PC-9 (cell line): Measurements from ENCODE around the gene MRPL27. TPM values are rescaled to one million over a fixed set of nuclear protein-coding genes. Genes with fewer than 3 reads are reported as not detected.

Experiments
- BruUV-seq: library from RNA; stranded (reverse); fragments of 400-500 nt; replicated peaks from 2 replicates; lab custom pipeline; 2021; lab: Mats Ljungman, UMichigan
- CTCF ChIA-PET: fragments of 300-600 bp; sonication (Branson Sonifier 250); formaldehyde crosslinking; loops from one replicate; lab custom pipeline; 2022; ENCODE audit warnings: antibody characterized with exemption; lab: Charles Lee
- POLR2A ChIA-PET: fragments of 300-600 bp; sonication (Branson Sonifier 250); formaldehyde crosslinking; loops from one replicate; lab custom pipeline; 2022; ENCODE audit warnings: antibody characterized with exemption; ENCODE audit not compliant: unreplicated experiment; lab: Charles Lee
- DNase-seq, 2 experiments: peaks; one replicate each; pipeline versions ENCODE4 v3.0.0 to v3.0.0-alpha.2; 2015 to 2022; ENCODE audit warnings: mixed read lengths in 1 of 2
- H2AFZ ChIP-seq: fragments of 200-600 bp; sonication (generic); 2 replicates; pipeline ENCODE4 v1.8.1; 2017; ENCODE audit warnings: antibody characterized with exemption
- H3F3A ChIP-seq: fragments of 200-600 bp; sonication (generic); 2 replicates; pipeline ENCODE4 v1.8.1; 2017; ENCODE audit warnings: antibody characterized with exemption, mild to moderate bottlenecking, low read depth; ENCODE audit not compliant: insufficient read depth
- H3K27ac ChIP-seq: fragments of 200-600 bp; sonication (generic); 2 replicates; pipeline ENCODE4 v1.6.1; 2016; ENCODE audit warnings: mixed run types
- H3K27me3 ChIP-seq: fragments of 200-600 bp; sonication (generic); 2 replicates; pipeline ENCODE4 v1.6.1; 2016; ENCODE audit warnings: low read depth, mixed run types; ENCODE audit not compliant: insufficient read depth
- H3K36me3 ChIP-seq: fragments of 200-600 bp; sonication (generic); 2 replicates; pipeline ENCODE4 v1.6.1; 2016; ENCODE audit warnings: low read depth, mixed run types
- H3K4me1 ChIP-seq: fragments of 200-600 bp; sonication (generic); replicated peaks from 2 replicates; pipeline ENCODE4 v1.6.1; 2016; ENCODE audit warnings: mixed run types; ENCODE audit not compliant: insufficient read depth
- H3K4me2 ChIP-seq: fragments of 200-600 bp; sonication (generic); 2 replicates; pipeline ENCODE4 v1.6.1; 2017; ENCODE audit warnings: mixed run types
- H3K4me3 ChIP-seq: fragments of 200-600 bp; sonication (generic); 2 replicates; pipeline ENCODE4 v1.6.1; 2016; ENCODE audit warnings: mixed run types
- H3K79me2 ChIP-seq: fragments of 200-600 bp; sonication (generic); 2 replicates; pipeline ENCODE4 v1.6.1; 2017; ENCODE audit warnings: low read depth, mixed run types
- H3K9me2 ChIP-seq: fragments of 200-600 bp; sonication (generic); 2 replicates; pipeline ENCODE4 v1.8.1; 2017; ENCODE audit warnings: mild to moderate bottlenecking; ENCODE audit not compliant: insufficient read depth
- H3K9me3 ChIP-seq: fragments of 200-600 bp; sonication (generic); 2 replicates; pipeline ENCODE4 v1.8.1; 2016; ENCODE audit warnings: low read depth; ENCODE audit not compliant: insufficient read depth
- H4K20me1 ChIP-seq: fragments of 200-600 bp; sonication (generic); 2 replicates; pipeline ENCODE4 v1.8.1; 2017; ENCODE audit not compliant: insufficient read depth
- CTCF ChIP-seq: fragments of 200-600 bp; sonication (generic); conservative IDR thresholded peaks from 2 replicates; pipeline ENCODE4 v1.6.1; 2017; ENCODE audit warnings: mixed run types, antibody characterized with exemption, mild to moderate bottlenecking, moderate library complexity
- EZH2 ChIP-seq: fragments of 200-600 bp; sonication (generic); IDR thresholded peaks from 2 replicates; pipeline ENCODE4 v1.8.0; 2017; ENCODE audit warnings: antibody characterized with exemption, low read depth
- intact Hi-C: fragments of 100-400 bp; cut with micrococcal nuclease; formaldehyde crosslinking; loops from one replicate; pipeline ENCODE4 v1.10.0; 2022; ENCODE audit not compliant: unreplicated experiment
- total RNA-seq: library from RNA; stranded (reverse); gene quantifications from 2 replicates; pipeline ENCODE4 v1.2.3, GENCODE V29; 2021

Gene MRPL27
- total RNA-seq, 1 experiment from 2014 or later: 48.3 TPM

- Histone ChIP-seq H4K20me1 (peaks cover 3% of the 10 kb centered on the region), H3K36me3 (0 out of 2 replicates have a peak, but pooled peaks cover 7% of the 10 kb centered on the region), H3K4me1 (no peaks in the 10 kb centered on the region), H3F3A (peaks cover 6% of the 10 kb centered on the region; the same call in 1 of the 2 replicates), H3K4me3 (no peak overlapping the region), H3K27me3 (no peaks in the 10 kb centered on the region), H3K9me3 (no peaks in the 10 kb centered on the region), H3K4me2 (no peak overlapping the region), H3K27ac (no peak overlapping the region), H3K9me2 (no peaks in the 10 kb centered on the region), H2AFZ (no peak overlapping the region), H3K79me2 (peaks cover 5% of the 10 kb centered on the region; the same call in 1 of the 2 replicates)
- ChIA-PET CTCF (no interaction called here), POLR2A (no interaction called here)
- no peak for DNase-seq
- no TSS peak for BruUV-seq
- intact Hi-C loops: no loop called here
- TF ChIP-seq CTCF (no peak), EZH2 (no peak)
These were observed 20.0 kb downstream of the MRPL27 start for GRCh38 chr17:50352693-50353599.

GRCh38 chr17:50352072-50352692 is 20.8 kb downstream of the MRPL27 start:
- intact Hi-C loops: no loop called here
- BruUV-seq: no TSS peak
- CTCF ChIA-PET: no interaction called here

More at GRCh38 chr17:50352072-50352692, 20.8 kb downstream of the MRPL27 start:
- Histone ChIP-seq H3K4me2 (no peak overlapping the region), H3K27me3 (no peaks in the 10 kb centered on the region), H3K4me1 (0 out of 2 replicates have a peak, but pooled peaks cover under 1% of the 10 kb centered on the region), H3K9me2 (no peaks in the 10 kb centered on the region), H3K27ac (no peak overlapping the region), H3K9me3 (no peaks in the 10 kb centered on the region), H3K36me3 (0 out of 2 replicates have a peak, but pooled peaks cover 7% of the 10 kb centered on the region), H3K79me2 (peaks cover 13% of the 10 kb centered on the region), H3K4me3 (no peak overlapping the region), H2AFZ (no peak overlapping the region), H3F3A (peaks cover 13% of the 10 kb centered on the region; the same call in 1 of the 2 replicates), H4K20me1 (peaks cover 3% of the 10 kb centered on the region)
- DNase-seq: no peak
- no peak for TF ChIP-seq CTCF
- no peak for TF ChIP-seq EZH2
- POLR2A ChIA-PET: no interaction called here
